ENCODE measurements around the gene ROPN1L.
"Not testable (repeated sequence)": the region's sequence is repeated elsewhere in the genome, so short reads cannot be mapped to it uniquely, and the experiment has no call there.

ROPN1L gene

DNA sequence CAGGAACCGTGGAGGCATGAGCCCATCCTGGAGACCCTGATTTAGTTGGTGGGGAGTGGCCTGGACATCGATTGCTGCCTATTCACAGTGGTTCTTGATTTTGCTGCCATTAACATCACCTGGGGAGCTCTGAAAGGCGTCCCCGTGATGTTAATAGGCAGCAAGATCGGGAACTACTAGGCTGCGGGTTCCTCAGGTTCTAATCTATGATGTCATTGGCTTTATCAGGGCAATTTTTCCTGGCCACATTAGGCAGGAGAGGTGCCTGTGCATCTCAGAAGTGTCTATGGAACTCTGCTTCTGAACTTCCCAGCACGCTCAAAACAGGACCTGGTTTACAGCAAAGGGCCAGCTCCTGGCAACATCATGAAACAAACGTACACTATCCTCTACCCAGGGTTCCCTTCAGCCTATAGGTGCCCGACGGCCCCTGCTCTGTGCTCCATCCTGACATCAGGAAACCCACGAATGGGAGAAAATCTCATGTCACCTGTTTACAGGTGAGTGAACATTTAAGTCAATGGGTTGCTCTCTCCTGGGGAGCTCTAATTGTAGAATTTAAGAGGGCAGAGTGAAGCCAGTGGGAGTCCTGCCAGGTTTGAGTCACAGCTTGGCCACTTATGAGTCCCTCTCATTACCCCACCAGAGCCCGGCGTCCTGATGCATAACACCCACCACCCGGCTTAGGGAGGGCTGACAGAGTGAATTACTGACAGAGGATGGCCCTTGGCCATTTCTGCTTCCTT, 49.4 kb downstream of the ROPN1L start:
- no peak for DNase-seq (ENCODE audit: low read depth, low spot score)
- no peak overlapping the region for H3K4me3 ChIP-seq (ENCODE audit: low read length)

GRCh38 chr5:10491673-10492026, 50.0 kb downstream of the ROPN1L start:
- no peak for DNase-seq (ENCODE audit: low read depth, low spot score)
- no peak overlapping the region for H3K4me3 ChIP-seq (ENCODE audit: low read length)

DNA sequence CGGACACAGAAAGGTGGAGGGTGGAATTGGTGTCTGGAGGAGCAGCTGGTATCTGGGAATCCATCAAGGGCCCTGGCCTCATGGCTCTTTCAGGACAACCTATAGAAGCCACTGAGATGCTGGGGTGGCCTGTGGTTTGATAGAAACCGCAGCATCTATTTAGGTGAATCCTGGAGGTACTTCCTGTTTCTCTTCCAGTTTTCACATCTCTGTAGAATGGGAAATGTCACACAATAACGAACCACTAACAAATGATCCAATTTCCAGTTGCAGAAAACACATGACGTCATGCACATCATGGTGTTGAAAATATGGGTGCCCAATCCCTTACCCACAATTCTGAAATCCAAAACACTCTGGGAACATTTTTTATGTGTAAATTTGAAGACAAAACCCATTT, 52.2 kb downstream of the ROPN1L start:
- no peak for DNase-seq (ENCODE audit: low read depth, low spot score)

GRCh38 chr5:10494497-10494896, 52.8 kb downstream of the ROPN1L start:
- DNase-seq (ENCODE audit: low read depth, low spot score); H3K4me3 ChIP-seq (ENCODE audit: low read length): not testable (repeated sequence)

More for the DNA sequence above, 52.2 kb downstream of the ROPN1L start:
- no peak overlapping the region for H3K4me3 ChIP-seq (ENCODE audit: low read length)

- DNase-seq (ENCODE audit: low read depth, low spot score): no peak
- no peak overlapping the region for H3K4me3 ChIP-seq (ENCODE audit: low read length)
Observed at GRCh38 chr5:10497554-10497953, 55.9 kb downstream of the ROPN1L start.

- no peak for DNase-seq (ENCODE audit: low read depth, low spot score)
- no peak overlapping the region for H3K4me3 ChIP-seq (ENCODE audit: low read length)
Observed at GRCh38 chr5:10498350-10498749, 56.7 kb downstream of the ROPN1L start.

- no peak overlapping the region for H3K4me3 ChIP-seq (ENCODE audit: low read length)
Observed at GRCh38 chr5:10499066-10499465, 57.4 kb downstream of the ROPN1L start.

DNA sequence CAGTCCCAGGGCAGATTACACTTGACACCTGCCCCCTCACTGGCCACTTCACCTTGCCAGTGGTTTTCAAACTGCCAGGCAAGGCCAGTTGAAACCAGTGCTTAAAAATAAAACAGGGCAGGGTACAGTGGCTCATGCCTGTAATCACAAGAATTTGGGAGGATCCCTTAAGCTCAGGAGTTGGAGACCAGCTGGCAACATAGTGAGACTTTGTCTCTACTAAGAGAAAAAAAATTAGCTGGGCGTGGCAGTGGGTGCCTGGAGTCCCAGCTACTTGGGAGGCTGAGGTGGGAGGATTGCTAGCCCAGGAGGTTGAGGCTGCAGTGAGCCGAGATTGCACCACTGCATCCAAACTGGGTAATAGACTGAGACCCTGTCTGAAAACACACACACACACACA, 58.1 kb downstream of the ROPN1L start:
- H3K4me3 ChIP-seq (ENCODE audit: low read length): no peak overlapping the region
- DNase-seq (ENCODE audit: low read depth, low spot score): no peak

More at GRCh38 chr5:10499066-10499465, 57.4 kb downstream of the ROPN1L start:
- DNase-seq (ENCODE audit: low read depth, low spot score): no peak

DNA sequence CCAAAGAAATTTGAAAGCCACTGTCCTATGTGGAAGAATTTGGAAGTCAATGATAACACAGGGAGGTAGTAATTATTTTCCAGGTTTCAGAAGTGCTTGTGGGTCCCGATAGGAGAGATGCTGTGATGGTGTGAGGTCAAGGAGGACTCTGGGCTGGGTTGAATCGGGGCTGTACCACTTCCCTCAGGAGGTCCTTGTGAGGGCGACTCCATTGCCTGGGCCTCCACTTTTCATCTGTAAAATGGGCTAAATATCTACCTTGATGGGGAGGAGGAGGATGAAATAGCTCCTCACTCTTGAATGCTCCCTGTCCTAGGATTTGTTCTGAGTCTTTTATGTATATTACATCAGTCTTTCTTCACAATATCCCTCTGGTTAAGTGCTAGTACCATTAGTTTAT, 59.0 kb downstream of the ROPN1L start:
- DNase-seq (ENCODE audit: low read depth, low spot score): no peak
- no peak overlapping the region for H3K4me3 ChIP-seq (ENCODE audit: low read length)

DNA sequence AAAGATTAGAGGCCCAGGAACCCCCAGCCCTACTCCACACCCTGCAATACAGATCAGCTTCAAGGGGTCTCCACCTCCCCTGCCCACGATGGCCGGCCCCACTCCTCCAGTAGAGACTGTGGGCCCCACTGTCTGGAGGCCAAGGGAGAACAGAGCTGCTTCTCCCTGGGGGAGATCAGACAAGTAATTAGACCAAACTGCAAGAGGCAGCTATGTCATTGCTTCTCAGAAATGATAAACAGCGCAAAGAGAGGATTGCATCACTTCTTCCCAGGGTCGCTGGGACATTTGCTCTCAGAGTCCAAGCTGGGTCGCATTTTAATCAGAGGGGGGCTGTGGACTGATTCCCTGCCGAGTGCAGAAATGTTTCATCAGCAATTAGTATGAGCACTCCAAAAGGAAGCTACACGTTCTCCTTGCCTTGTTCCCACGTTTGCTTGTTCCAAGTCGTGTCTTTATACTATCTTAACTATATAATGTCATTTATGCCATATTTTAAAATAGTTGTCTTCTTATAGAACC, 59.9 kb downstream of the ROPN1L start:
- no peak for DNase-seq (ENCODE audit: low read depth, low spot score)
- no peak overlapping the region for H3K4me3 ChIP-seq (ENCODE audit: low read length)

- DNase-seq (ENCODE audit: low read depth, low spot score): no peak
- H3K4me3 ChIP-seq (ENCODE audit: low read length): no peak overlapping the region
Observed at GRCh38 chr5:10502130-10502529, 60.5 kb downstream of the ROPN1L start.

DNA sequence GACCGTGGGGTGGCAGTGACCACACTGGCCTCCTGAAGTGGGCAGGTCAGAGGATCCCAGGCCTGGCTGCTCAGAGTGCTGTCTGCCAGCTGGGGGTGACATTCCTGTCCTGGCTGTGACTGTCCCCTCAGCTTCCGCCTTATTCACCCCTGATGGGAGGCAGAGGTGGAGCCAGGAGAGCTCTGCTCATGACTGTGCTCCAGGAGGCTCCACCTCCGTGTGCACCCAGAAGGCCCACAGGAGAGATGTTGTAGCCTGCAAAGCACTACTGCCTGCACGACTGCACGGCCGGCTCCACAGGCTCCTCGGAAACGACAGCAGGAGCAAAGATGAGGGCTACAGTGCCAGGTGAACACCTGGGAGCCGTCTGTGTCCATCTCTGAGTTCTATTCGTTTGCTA, 60.9 kb downstream of the ROPN1L start:
- no peak for DNase-seq (ENCODE audit: low read depth, low spot score)
- H3K4me3 ChIP-seq (ENCODE audit: low read length): no peak overlapping the region

GRCh38 chr5:10503321-10503720, 61.6 kb downstream of the ROPN1L start:
- no peak for DNase-seq (ENCODE audit: low read depth, low spot score)
- H3K4me3 ChIP-seq (ENCODE audit: low read length): no peak overlapping the region

DNA sequence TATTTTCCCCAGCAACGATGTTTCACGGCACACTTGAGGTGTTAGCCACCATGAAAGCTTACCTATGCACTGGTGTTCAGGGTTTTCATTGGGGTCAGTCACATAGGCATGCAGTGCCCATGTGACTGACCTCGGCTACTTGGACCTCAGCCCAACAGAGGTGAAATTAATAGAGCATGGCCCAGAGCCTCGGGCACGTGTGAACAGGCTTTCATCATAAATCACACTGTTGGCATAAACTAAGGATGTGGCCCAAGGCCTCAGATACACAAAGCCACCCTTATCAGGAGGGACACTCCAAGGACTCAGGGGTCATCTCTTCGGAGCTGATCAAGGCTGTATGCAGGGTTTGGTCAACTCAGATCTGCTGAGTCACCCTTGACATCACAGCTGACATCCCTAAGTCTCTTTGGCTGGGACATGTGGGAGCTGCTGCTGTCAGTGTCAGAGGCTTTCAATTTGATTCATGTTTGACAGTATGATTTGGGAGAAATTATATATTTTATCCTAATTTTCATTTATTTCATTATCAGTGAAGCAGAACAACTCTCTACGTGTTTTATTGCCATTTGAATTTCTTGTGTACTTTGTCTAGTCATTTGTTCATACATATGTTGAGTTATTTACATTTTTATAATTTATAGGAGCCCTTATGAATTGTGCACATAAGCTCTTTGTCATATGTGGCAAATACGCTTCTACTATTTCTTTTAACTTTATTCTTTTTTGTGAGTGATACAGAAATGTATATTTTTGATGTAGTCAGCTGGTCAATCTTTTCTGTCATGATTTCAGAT, 62.5 kb downstream of the ROPN1L start:
- no peak for DNase-seq (ENCODE audit: low read depth, low spot score)
- no peak overlapping the region for H3K4me3 ChIP-seq (ENCODE audit: low read length)

- DNase-seq (ENCODE audit: low read depth, low spot score): no peak
- no peak overlapping the region for H3K4me3 ChIP-seq (ENCODE audit: low read length)
Observed at GRCh38 chr5:10505517-10506095, 63.9 kb downstream of the ROPN1L start.

- H3K4me3 ChIP-seq (ENCODE audit: low read length): no peak overlapping the region
Observed at GRCh38 chr5:10506535-10506934, 64.9 kb downstream of the ROPN1L start.

GRCh38 chr5:10507575-10508096, 66.0 kb downstream of the ROPN1L start:
- no peak for DNase-seq (ENCODE audit: low read depth, low spot score)
- no peak overlapping the region for H3K4me3 ChIP-seq (ENCODE audit: low read length)

More at GRCh38 chr5:10506535-10506934, 64.9 kb downstream of the ROPN1L start:
- no peak for DNase-seq (ENCODE audit: low read depth, low spot score)

GRCh38 chr5:10509575-10509974, 67.9 kb downstream of the ROPN1L start:
- no peak overlapping the region for H3K4me3 ChIP-seq (ENCODE audit: low read length)
- no peak for DNase-seq (ENCODE audit: low read depth, low spot score)

GRCh38 chr5:10511741-10512640, 70.3 kb downstream of the ROPN1L start:
- H3K4me3 ChIP-seq (ENCODE audit: low read length): no peak overlapping the region
- DNase-seq (ENCODE audit: low read depth, low spot score): no peak

All from Jurkat, Clone E6-1 (cell line).